Activated CD4-positive, alpha-beta T cell treated with anti-CD3 and anti-CD28 coated beads, Interleukin-2, amount 50 U/mL, for 24 hours (primary cell): ENCODE measurements around the gene ALDH4A1.
"Not testable (repeated sequence)": the region's sequence is repeated elsewhere in the genome, so short reads cannot be mapped to it uniquely, and the experiment has no call there.

ENCODE experiments used
- DNase-seq, 2 donors: peaks; one replicate each; pipeline ENCODE4 v3.0.0-alpha.2; 2020; ENCODE audit warnings: low read depth in 1 of 2, low spot score in 1 of 2

The ALDH4A1 gene

DNA sequence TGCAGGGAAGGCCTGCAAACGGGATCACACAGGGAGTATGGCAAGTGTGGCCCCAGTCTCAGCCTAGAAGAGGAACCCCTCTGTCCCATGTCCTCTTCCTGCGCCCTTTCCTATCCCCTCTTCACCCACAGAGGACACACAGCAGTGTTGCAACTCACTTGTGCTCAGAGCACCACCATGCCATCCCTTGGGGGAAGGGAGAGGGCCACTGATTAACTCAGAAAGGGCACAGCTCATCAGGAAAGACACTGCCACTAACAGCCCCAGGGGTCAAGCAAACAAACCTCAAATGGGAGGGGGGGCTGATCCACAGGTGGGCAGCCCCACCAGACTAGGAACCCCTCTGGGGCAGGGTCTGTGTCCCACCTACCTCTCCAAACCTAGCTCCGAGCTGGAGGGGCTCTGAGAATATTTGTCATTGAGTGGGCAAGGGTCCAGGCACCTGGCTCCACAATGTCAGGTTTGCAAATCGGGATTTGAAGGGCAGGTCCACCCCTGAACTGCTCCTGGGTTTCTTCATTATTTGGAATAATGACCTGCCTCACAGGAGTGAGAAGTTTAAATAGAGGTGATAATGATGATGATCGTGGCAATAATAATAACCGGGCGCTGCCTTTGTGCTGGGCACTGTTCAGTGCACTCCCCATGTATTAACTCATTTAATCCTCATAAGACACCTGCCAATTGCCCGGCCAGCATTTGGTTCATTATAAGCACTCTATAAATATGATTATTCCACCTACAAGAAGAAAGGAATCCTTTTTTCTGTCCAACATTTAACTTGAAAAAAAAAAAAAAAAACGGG lies 1.0 kb downstream of the ALDH4A1 start:
- no peak for DNase-seq

DNA sequence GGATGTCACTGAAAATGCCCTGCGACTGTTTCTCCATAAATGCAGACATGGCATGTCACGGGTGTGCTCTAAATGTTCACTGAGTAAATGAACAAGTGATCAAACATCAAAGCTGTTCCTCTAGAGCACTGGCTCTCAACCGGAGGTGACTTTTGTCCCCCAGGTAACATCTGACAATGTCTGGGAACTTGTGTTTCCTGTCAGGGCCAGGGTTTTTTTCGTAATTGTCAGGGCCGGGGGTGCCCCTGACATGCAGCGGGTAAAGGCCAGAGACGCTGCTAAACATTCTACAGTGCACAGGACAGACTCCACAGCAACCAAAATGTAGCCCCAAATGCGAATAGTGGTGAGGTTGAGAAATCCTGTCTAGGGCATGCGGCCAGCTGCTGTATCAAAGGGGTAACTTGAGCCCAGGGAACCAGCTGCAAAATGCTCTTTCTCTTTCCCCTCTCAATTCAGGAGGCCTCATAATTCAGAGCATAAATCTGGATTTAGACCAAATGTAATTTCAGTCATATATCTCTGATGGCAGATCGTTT lies 2.0 kb downstream of the ALDH4A1 start:
- no peak for DNase-seq

DNA sequence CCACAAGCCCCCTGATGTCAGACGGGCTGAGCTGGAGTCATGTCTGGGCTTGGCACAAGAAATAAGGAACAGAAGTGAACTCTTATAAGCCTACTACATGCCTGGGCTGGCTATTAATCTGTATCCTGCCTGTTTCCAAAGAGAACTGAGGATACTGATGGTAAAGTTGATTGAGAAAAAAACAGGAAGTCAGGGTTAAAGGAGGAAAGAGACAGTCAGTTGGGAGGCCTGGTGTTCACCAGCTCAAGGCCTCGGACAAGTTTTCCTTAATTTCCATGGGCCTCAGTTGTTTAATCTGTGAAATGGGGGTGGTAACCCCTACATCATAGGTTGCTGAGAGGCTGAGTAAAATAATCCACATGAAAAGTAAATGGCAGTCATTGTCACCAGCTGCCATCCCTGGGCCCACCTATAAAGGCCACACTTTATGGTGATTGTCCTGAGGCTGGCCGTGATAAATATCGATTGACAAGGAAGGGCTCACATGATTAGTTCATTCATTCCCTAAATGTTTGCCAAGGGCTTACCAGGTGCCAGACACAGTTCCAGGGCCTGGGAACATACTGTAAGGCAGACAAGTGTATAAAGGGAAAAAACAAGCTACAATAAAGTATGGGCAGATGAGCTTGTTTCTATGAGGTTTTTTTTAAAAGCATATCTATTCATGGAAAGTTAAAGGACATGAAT lies 2.8 kb downstream of the ALDH4A1 start:
- no peak for DNase-seq

DNA sequence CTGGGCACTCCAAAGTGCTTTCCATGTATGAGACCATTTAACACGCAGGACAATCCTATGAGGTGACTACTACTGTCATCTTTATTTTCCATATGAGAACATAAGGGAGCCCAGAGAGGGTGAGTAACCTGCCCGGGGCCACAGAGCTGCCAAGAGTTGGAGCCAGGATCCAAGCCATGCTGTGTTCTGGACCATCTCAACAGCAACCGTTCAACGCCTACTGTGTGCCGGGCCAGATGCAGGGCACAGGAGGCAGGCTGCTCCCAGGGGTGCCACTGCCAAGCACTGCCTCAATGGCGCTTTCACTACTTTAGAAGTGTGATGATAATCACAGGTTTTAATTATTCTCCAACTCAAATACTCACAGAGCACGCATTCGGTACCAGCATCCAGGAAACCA lies 3.8 kb downstream of the ALDH4A1 start:
- DNase-seq, result no peak

DNA sequence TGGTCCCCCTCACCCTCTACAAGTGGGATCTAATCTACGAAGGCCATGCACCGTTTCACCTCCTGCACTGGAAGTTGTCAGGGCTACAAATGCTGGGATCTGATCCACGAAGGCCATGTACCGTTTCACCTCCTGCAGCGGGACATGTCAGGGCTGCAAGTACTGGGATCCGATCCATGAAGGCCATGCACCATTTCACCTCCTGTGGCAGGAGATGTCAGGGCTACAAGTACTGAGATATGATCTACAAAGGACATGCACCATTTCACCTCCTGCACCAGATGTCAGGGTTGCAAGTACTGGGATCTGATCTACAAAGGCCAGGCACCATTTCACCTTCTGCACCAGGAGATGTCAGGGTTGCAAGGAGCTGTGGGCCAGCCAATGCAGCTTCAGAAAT lies 7.0 kb downstream of the ALDH4A1 start:
- no peak for DNase-seq

DNA sequence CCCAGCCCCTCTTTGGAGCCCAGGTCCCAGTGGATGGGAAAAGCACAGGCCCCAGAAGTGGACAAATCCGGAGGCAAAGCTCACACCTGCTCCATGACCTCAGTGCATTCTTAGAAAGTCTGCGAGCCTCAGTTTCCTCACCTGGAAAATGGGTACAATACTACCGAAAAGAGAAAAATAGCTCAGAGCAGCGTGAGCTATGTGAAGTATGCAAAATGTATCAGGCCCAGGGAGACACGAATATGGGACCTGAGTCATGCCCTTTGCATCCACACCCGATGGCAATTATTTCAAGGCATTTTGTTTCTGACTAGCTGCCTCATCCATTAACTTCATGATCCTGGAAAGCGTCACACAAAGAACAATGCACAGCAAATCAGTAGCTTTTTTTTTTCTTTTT lies 9.2 kb downstream of the ALDH4A1 start:
- DNase-seq, result no peak

DNA sequence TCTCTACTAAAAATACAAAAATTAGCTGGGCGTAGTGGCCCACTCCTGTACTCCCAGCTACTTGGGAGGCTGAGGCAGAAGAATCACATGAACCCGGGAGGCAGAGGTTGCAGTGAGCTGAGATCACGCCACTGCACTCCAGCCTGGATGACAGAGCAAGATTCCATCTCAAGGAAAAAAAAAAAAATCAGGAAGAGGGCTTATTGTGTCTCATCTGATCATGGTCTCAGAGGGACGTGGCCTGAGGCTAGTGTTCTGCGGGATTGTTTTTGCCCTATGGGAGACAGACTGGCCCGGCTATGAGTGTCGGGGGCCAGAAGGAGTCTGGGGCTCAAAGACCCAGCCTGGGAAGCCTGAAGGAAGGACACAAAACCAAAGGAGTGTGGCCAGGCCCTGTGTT lies 10.5 kb downstream of the ALDH4A1 start:
- DNase-seq, result not testable (repeated sequence)

DNA sequence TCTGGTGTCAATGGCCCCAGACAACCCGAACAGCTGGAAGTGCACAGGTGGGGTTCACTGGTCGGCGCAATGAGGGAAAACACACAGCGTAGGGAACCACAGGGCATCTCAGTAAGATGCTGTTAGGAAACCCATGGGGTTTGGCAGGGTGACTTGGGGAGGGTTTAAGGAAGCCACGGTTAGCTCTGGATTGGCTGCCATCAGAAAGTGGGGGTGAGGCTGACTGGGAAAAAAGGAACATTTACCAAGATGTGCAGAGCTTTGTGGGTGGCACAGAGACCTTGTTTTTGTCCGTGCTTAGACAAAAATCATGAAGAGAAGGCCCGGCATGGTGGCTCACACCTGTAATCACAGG lies 11.0 kb downstream of the ALDH4A1 start:
- DNase-seq, result no peak

DNA sequence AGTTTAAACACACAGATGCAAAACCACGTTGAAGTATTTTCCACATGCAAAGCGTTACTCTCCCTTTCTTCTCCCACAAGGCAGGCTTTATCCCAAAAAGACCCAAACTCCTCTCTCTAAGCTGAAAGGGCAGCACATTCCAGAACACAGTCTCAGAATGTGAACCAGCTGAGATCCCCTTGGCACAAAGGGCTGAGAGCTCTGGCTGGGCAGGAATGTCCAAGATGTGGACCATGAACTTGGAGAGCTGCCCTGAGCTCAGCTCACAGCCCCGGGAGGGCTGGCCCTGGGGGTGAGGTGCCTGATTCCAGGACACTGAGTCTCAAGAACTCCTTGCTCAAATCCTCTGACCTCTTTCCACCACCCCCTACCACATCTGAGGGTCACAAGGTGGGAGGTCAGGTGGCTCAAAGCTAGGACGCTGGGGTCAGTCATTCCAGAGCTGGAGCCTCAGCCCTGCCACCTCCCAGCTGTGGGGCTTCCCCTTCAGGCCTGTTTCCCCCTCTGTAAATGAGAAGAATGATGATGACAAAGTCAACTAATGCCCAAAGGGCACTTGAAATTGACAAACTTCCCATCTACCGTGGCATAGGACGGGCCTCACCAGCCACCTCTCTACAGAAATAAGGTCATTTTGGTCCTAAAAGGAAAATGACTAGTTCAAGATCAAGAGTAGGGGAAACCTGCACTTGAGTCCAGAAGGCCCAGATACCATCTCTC lies 11.5 kb downstream of the ALDH4A1 start:
- DNase-seq, result no peak

DNA sequence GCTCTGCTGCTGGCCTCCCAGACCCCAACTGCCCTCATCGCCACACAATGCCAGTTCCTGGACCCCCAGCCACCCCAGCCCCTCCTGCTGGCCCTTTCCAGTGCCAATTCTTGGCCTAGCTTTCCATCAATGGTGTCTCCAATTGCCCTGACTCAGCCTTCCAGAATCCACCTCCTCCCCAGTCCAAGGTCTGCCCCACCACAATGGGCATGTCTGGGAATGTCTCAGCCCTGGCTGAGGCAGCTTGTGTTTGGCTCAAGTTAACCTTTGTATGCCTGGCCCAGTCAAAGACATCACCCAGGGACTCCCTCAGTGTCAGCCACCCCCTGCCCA lies 16.4 kb downstream of the ALDH4A1 start:
- DNase-seq, result no peak

DNA sequence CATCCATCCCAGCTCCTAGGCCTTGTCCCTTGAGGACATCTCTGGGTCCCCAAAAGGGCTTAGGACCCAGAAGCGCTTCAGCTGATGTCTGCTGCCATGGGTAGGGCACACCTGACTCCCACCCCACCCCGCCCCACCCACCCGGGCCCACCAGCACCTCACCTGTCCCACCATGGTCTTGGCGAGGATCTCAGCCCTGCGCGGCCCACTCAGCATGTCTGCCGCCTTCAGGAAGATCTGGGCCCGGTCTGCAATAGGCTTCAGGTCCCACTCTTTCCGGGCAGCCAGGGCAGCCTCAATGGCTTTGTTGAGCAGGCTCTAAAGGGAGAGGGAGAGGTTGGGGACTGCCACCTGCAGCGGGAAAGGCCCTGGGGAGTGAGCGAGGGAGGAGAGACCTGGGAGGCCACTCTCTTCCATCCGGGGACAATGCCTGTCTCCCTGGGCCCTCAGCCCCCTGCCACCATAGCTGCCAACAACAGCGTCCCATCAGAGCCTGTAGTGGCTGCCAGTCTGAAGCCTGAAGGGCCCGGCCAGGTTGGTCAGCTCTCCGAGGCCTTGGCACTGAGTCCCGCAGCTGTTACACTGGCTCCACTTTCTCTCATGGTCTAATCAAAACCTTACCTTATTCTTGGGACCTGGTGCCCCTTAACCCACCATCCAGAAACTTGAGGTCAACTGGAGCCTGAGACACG lies 16.9 kb downstream of the ALDH4A1 start:
- no peak for DNase-seq

DNA sequence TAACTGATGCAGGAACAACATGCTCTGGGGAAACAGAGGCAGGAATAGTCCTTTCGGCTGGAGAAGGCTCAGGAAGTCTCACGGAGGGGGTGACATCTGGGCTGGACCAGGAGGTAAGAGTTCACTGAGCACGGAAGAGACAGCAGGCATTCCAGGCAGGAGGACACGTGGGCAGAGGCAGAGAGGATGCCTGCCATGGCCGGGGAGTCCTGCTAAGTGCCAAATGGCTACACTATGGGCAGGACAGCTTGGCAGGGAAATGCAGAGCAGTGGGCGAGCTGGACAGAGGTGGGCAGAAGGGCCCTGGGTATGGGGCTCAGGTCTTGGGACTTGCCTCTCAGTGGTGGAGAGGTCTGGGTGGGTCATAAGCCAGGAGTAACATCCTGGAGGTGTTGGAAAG lies 17.6 kb downstream of the ALDH4A1 start:
- no peak for DNase-seq

DNA sequence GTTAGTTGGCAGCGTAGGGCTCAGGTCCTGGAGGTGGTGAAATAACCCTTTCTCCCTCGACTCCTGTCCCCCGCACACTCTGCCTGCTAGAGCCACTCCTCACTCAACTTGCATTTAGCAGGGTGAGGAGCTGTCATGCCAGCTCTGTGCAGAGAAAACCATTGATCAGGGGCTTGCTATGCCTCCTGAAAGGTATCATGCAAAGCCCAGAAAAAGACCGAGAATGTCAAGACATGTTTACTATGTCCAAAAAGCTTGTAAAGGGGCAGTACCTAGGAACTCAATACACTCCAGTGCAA lies 18.0 kb downstream of the ALDH4A1 start:
- no peak for DNase-seq

DNA sequence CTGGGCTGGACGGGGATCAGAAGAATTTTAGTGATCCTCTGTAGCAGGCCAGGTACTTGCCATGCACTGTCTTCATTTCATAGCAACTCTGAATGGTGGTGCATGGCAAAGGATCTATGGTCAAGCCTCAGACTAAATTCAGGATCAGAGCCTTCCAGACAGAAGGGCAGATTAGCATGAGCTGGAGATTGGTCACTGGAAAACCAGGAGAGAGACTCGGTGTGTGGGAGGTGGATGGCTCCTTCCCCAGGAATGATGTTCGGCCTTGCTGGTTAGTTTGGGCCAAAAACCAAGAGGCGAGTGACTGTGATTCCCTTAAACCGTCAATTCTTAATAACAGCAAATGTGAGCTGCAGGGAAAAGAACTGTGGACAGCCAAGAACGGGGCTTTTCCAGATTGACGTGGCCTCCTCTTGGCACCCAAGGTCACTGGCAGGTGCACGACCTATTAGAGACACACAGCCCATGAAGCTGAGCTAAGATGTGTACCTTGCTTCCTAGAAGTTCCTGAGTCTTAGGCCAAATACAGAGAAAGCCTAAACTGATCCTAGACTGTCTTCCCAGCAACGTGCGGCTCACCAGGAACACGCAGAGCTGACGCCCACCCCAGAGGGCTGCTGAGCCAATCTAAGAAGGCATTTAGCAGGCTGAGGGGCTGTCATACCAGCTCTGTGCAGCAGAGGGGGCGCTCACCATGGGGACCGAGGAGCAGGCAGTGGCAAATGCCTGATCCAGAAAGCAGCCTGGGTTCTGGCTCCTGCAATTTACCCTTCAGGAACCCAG lies 18.5 kb downstream of the ALDH4A1 start:
- DNase-seq, result peak; percentile 50 to 67

DNA sequence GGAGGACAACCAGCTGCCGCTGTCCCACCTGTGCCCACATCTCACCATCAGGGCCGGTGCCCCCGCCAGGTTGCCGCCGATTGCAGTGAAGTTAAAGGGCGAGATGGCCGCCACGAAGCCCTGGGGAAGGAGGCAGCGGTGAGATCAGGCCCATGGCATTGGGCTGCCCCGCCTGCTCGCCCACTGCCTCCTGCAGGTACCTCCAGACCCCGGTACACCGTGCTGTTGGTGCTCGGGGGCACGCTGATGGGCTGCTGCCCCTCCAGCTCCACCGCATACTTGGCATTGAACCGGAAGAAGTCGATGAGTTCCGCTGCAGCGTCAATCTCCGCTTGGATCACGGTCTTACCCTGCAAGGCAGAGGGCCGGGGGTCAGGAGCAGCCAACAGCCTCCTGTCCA lies 19.3 kb downstream of the ALDH4A1 start:
- DNase-seq, result no peak

DNA sequence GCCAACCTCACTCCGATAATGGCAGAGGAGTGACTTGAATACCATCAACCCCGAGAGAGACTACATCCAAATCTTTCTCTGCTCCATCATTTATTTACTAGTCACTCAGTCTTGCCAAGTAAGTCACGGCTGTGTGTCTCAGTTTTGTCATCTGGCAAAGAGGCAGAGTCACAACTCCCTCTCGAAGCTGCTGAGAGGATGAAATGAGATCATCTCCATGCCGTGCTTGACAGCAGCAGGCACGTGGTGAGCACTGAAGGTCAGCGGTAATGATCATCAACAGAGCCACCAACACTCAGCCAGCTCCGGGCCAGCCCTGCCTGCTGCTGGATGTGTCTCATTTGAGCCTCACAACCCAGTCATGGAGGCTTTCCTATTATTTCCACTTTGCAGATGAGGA lies 19.9 kb downstream of the ALDH4A1 start:
- DNase-seq, result no peak

DNA sequence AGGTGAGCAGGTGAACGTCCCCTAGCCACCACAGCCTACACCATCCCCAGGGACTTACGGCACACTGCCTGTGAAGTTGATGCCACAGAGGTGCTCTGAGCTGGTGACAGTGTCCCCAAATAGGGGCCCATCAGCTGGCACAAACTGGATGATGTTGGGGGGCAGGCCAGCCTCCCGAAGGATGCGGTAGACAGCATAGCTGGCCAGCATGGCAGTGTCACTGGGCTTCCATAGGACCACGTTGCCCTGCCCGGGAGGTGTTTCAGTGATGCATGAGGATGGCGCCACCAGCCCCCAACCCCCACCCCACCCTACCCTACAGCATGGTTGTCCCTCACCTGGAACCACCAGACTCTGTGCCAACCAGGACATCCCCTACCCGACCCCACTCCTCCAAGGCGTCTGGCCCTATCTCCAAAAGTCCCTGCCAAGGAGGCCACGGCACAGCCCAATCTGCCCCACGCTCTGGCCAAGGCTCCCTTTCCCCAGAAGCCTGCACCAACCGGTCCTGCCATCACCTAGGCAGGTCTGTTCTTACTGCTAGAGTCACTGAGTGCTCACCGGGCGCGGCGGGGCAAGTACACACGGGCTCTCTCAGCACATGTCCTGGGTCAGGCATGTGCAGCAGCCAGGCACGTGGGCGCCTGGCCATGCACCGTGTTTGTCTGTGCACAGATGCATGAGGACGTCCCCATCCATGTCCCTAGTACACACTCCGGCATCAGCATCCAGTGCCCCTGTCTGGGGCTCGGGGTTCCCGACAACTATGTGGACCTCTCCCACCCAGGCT lies 20.5 kb downstream of the ALDH4A1 start:
- DNase-seq, result no peak

DNA sequence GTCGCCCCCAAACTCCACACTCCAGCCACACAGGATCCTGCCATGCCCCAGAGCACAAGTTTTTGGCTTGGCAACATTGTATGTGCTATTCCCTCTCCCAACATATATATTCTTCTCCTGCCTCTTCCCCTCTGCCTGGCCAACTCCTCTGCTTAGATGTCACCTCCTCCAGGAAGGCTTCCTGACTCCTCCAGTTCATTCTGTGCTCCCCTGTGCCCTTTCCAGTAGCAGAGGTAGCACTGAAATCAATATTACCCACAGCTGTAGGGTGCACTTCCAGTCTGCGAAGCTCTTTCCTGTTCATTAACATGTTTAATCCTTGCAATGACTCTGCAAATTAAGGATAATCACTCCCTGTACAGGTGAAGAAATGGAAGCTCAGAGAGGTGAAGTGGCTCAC lies 21.2 kb downstream of the ALDH4A1 start:
- no peak for DNase-seq

DNA sequence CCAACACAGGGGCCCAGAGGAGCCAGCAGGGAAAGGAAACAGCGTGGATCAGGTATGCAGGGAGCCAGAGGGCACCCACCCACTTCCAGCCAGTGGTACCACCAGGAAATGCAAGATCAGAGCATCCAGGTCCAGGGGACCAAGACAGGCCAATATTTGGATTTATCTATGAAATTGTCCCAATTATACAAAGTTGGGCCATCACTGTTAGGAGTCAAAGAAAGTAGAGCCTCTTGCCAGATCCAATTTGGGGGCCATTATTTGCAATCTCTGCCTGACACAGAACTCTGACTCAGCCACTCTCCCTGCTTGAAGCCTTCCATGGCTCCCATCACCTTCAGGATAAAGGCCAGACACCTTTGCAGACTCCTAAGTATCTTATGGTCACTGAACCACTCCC lies 21.8 kb downstream of the ALDH4A1 start:
- DNase-seq, result no peak

DNA sequence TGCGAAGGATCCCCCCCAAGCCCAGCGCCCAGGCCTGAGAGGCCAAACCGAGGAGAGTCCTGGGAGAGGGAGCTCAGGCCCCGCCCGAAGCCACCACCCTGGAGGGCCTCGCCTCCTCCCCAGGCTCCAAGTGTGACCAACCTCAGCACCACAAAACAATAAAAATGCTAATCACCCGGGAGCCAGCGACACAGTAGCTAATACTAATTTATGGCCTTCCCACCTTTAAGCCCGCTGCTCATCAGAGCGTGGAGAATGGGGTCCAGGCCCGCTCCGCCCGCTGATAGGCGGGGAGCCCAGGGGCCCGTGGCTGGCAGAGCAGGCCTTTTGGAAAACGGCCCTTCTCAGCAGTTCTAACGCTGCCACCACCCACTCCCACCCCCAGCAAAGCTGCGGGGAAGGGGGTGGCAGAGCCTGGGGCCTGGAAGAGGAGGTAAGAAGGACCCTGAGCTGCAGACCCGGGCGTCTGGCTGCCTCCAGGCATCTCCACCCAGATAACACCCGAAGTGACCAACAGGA lies 22.5 kb downstream of the ALDH4A1 start:
- no peak for DNase-seq
